CD14-positive monocyte (primary cell): ENCODE measurements around the gene CARD19. TPM values are rescaled to one million over a fixed set of nuclear protein-coding genes. Genes with fewer than 3 reads are reported as not detected.

Source experiments
- DNase-seq, 3 donors: peaks; one replicate each; pipeline ENCODE4 v3.0.0-alpha.2; 2011 to 2022
- H2AFZ ChIP-seq: 2 replicates; pipeline ENCODE4 v1.6.0; 2012; ENCODE audit warnings: mild to moderate bottlenecking, low read depth, low read length, inconsistent platforms; ENCODE audit not compliant: insufficient read depth, poor library complexity, severe bottlenecking
- H3K27ac ChIP-seq, 2 donors: 1 replicate in 1 of 2; 2 replicates in 1 of 2; pipeline ENCODE4 v1.5.1; 2012 to 2013; ENCODE audit warnings: low read length in 2 of 2, control low read depth in 1 of 2, inconsistent platforms in 1 of 2, low read depth in 1 of 2, mild to moderate bottlenecking in 1 of 2
- H3K27me3 ChIP-seq, 2 donors: one replicate each; pipeline versions ENCODE4 v1.6.0 to v1.6.1; 2011 to 2013; ENCODE audit warnings: low read length in 2 of 2; ENCODE audit not compliant: control insufficient read depth in 2 of 2, insufficient read depth in 2 of 2
- H3K36me3 ChIP-seq, 2 donors: replicated peaks in 1 of 2; 1 replicate in 1 of 2; 2 replicates in 1 of 2; pipeline versions ENCODE4 v1.5.1 to v1.6.1; 2012 to 2013; ENCODE audit warnings: low read length in 2 of 2, control low read depth in 1 of 2, inconsistent platforms in 1 of 2, mild to moderate bottlenecking in 1 of 2; ENCODE audit not compliant: insufficient read depth in 2 of 2, control insufficient read depth in 1 of 2
- H3K4me1 ChIP-seq, 2 donors: 1 replicate in 1 of 2; 2 replicates in 1 of 2; pipeline versions ENCODE4 v1.5.1 to v1.6.1; 2012 to 2013; ENCODE audit warnings: low read length in 2 of 2, control low read depth in 1 of 2, inconsistent platforms in 1 of 2, mild to moderate bottlenecking in 1 of 2, moderate library complexity in 1 of 2; ENCODE audit not compliant: insufficient read depth in 2 of 2, control insufficient read depth in 1 of 2
- H3K4me2 ChIP-seq: replicated peaks from 2 replicates; pipeline ENCODE3; 2012; ENCODE audit warnings: low read length, moderate library complexity, mild to moderate bottlenecking; ENCODE audit not compliant: poor library complexity, severe bottlenecking; ENCODE audit errors: extremely low read depth
- H3K4me3 ChIP-seq, 3 experiments: fragments of 200-600 bp in 1 of 3; sonication (generic) in 1 of 3; replicated peaks in 1 of 3; 1 replicate in 2 of 3; 2 replicates in 1 of 3; pipeline ENCODE4 v1.5.1; 2011 to 2013; ENCODE audit warnings: low read length in 3 of 3, mild to moderate bottlenecking in 3 of 3, control low read depth in 2 of 3, low read depth in 2 of 3, inconsistent platforms in 1 of 3, moderate library complexity in 1 of 3
- H3K79me2 ChIP-seq: 2 replicates; pipeline ENCODE4 v1.6.0; 2012; ENCODE audit warnings: mild to moderate bottlenecking, control low read depth, inconsistent platforms, low read length, moderate library complexity; ENCODE audit not compliant: insufficient read depth
- H3K9ac ChIP-seq: 2 replicates; pipeline ENCODE4 v1.6.0; 2017; ENCODE audit warnings: low read length, mild to moderate bottlenecking; ENCODE audit not compliant: insufficient read depth, poor library complexity, severe bottlenecking
- H3K9me3 ChIP-seq, 2 donors: replicated peaks in 1 of 2; 1 replicate in 1 of 2; 2 replicates in 1 of 2; pipeline versions ENCODE4 v1.5.1 to v1.6.1; 2012 to 2013; ENCODE audit warnings: low read length in 2 of 2, control low read depth in 1 of 2; ENCODE audit not compliant: control insufficient read depth in 1 of 2, insufficient read depth in 1 of 2
- H4K20me1 ChIP-seq: 2 replicates; pipeline ENCODE4 v1.6.0; 2012; ENCODE audit warnings: mild to moderate bottlenecking, low read length, control low read depth, moderate library complexity; ENCODE audit not compliant: insufficient read depth
- H3K27ac Mint-ChIP-seq, 7 donors: one replicate each; pipeline ENCODE4 v1.8.0; 2020; ENCODE audit warnings: mild to moderate bottlenecking in 7 of 7, mixed read lengths in 7 of 7, moderate library complexity in 6 of 7, inconsistent platforms in 2 of 7
- H3K27me3 Mint-ChIP-seq, 3 donors: one replicate each; pipeline ENCODE4 v1.8.0; 2021 to 2022; ENCODE audit warnings: low read depth in 3 of 3, mild to moderate bottlenecking in 3 of 3, mixed read lengths in 3 of 3, moderate library complexity in 3 of 3, inconsistent platforms in 1 of 3
- H3K36me3 Mint-ChIP-seq, 2 donors: one replicate each; pipeline ENCODE4 v1.8.0; 2020; ENCODE audit warnings: mixed read lengths in 2 of 2, inconsistent platforms in 1 of 2, mild to moderate bottlenecking in 1 of 2
- H3K4me1 Mint-ChIP-seq: one replicate; pipeline ENCODE4 v1.8.0; 2020; ENCODE audit warnings: mild to moderate bottlenecking, mixed read lengths
- H3K4me3 Mint-ChIP-seq, 2 donors: one replicate each; pipeline ENCODE4 v1.8.0; 2020; ENCODE audit warnings: mild to moderate bottlenecking in 2 of 2, mixed read lengths in 2 of 2, moderate library complexity in 1 of 2
- H3K9me3 Mint-ChIP-seq, 7 donors: one replicate each; pipeline ENCODE4 v1.8.0; 2020 to 2022; ENCODE audit warnings: mixed read lengths in 7 of 7, mild to moderate bottlenecking in 6 of 7, moderate library complexity in 6 of 7, inconsistent platforms in 2 of 7
- WGBS: methylation state at CpG from one replicate; pipeline ENCODE4 v1.1.5; 2013; ENCODE audit warnings: missing lambda C conversion rate; ENCODE audit not compliant: insufficient coverage; 5-methylcytosine and 5-hydroxymethylcytosine counted together
- intact Hi-C, 2 donors: fragments of 100-400 bp; cut with micrococcal nuclease; formaldehyde crosslinking; loops; one replicate each; pipeline versions ENCODE4 v1.15.0 to v1.15.1; 2023
- polyA plus RNA-seq, 3 donors: library from polyadenylated mRNA; depleted of rRNA in 1 of 3; unstranded in 2 of 3; stranded (reverse) in 1 of 3; fragments of 300-500 nt in 2 of 3; fragments of >200 nt in 1 of 3; fragmentation: Illumina TruSeq in 2 of 3; gene quantifications; 1 replicate in 2 of 3; 2 replicates in 1 of 3; pipeline ENCODE4 v1.2.3, GENCODE V29; 2012 to 2021
- TF ChIP-seq, protein P1 (sequence below): fragments of 200-600 bp; IDR thresholded peaks from one replicate; pipeline ENCODE4 v1.8.0; 2022; ENCODE audit warnings: antibody characterized with exemption, mild to moderate bottlenecking

Gene CARD19
- polyA plus RNA-seq, 3 donors = 130 to 506 (median 137) TPM

DNA sequence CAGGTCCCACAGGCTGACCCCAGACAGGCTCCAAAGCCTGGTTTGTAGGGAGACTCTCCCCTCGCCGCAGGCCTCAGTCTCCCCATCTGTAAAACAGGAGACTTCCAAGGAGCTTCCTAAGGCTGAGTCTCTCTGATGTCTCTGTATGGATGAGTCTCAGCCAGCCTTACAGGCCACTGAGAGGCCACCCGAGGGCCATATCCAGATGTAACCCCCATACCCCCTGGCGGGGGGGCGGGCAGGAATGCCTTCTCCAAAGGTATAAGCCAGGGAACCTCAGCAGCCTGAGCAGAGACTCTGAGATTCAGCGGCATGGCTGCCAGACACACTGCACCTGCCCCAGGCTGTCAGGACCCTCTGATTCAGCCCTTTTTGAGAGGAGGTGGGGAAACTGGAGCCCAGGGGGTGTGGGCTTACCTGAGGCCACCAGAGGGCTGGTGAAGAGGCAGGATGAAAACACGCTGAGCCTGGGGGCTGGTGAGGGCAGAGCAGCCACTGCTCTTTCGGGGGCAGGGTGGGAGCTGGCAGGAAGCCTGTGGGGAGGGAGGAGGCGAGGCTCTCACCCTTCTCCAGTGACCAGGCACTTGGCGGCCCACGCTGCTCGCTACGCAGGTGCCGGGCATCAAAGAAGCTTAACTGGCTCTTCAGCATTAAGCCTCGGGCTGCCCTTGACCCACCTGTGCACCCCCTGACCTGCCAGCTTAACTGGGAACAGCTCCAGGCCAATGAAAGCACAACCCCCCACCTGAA lies 43.1 kb upstream of the CARD19 start:
- no peaks in the 10 kb centered on the region for H3K79me2 ChIP-seq
- no peaks in the 10 kb centered on the region for H4K20me1 ChIP-seq
- H3K4me3 ChIP-seq = no peak overlapping the region
- H3K9ac ChIP-seq = no peak overlapping the region
- H3K36me3 ChIP-seq = no peaks in the 10 kb centered on the region
- H3K4me1 Mint-ChIP-seq = peaks cover 34% of the 10 kb centered on the region
- H3K27me3 ChIP-seq = no peaks in the 10 kb centered on the region
- TF ChIP-seq, protein P1, sequence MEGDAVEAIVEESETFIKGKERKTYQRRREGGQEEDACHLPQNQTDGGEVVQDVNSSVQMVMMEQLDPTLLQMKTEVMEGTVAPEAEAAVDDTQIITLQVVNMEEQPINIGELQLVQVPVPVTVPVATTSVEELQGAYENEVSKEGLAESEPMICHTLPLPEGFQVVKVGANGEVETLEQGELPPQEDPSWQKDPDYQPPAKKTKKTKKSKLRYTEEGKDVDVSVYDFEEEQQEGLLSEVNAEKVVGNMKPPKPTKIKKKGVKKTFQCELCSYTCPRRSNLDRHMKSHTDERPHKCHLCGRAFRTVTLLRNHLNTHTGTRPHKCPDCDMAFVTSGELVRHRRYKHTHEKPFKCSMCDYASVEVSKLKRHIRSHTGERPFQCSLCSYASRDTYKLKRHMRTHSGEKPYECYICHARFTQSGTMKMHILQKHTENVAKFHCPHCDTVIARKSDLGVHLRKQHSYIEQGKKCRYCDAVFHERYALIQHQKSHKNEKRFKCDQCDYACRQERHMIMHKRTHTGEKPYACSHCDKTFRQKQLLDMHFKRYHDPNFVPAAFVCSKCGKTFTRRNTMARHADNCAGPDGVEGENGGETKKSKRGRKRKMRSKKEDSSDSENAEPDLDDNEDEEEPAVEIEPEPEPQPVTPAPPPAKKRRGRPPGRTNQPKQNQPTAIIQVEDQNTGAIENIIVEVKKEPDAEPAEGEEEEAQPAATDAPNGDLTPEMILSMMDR = no peak
- H3K4me3 Mint-ChIP-seq = no peak overlapping the region
- no peak overlapping the region for H3K4me2 ChIP-seq
- no peak overlapping the region for H3K27ac ChIP-seq
- WGBS = 53% methylated on average over 8 of the region's 15 CpGs
- H2AFZ ChIP-seq = no peak overlapping the region
- peaks cover 24 to 30% of the 10 kb centered on the region in 2 donors for H3K4me1 ChIP-seq
- DNase-seq = no peak
- no peaks in the 10 kb centered on the region for H3K36me3 Mint-ChIP-seq
- intact Hi-C loops = no loop called here
- peaks cover 0 to 7% (median 3%) of the 10 kb centered on the region in 3 donors for H3K27me3 Mint-ChIP-seq
- H3K9me3 Mint-ChIP-seq = no peaks in the 10 kb centered on the region
- H3K9me3 ChIP-seq = no peaks in the 10 kb centered on the region
- H3K27ac Mint-ChIP-seq = no peak overlapping the region

- no peak overlapping the region for H3K4me3 ChIP-seq
- no peak overlapping the region for H3K27ac Mint-ChIP-seq
- no peaks in the 10 kb centered on the region for H3K36me3 ChIP-seq
- H3K4me3 Mint-ChIP-seq = no peak overlapping the region
- no peak overlapping the region for H3K9ac ChIP-seq
- DNase-seq = no peak
- H3K4me2 ChIP-seq = no peak overlapping the region
- H3K36me3 Mint-ChIP-seq = no peaks in the 10 kb centered on the region
- H3K4me1 ChIP-seq = peaks cover 21 to 34% of the 10 kb centered on the region in 2 donors
- WGBS = 94% methylated on average over 5 of the region's 5 CpGs
- peaks cover 1 to 7% (median 2%) of the 10 kb centered on the region in 3 donors for H3K27me3 Mint-ChIP-seq
- intact Hi-C loops = no loop called here
- no peaks in the 10 kb centered on the region for H3K9me3 Mint-ChIP-seq
- no peak overlapping the region for H2AFZ ChIP-seq
- no peak overlapping the region for H3K27ac ChIP-seq
- no peaks in the 10 kb centered on the region for H4K20me1 ChIP-seq
- no peaks in the 10 kb centered on the region for H3K79me2 ChIP-seq
- H3K4me1 Mint-ChIP-seq = peaks cover 32% of the 10 kb centered on the region
- no peaks in the 10 kb centered on the region for H3K27me3 ChIP-seq
- H3K9me3 ChIP-seq = no peaks in the 10 kb centered on the region
- TF ChIP-seq, protein P1 = no peak
Measured at GRCh38 chr9:93053781-93054331, 42.2 kb upstream of the CARD19 start.
